ENCODE measurements around the gene IDH2. TPM values are rescaled to one million over a fixed set of nuclear protein-coding genes. Genes with fewer than 3 reads are reported as not detected.
A peak's percentile ranks its signal among the peaks of the same experiment; 100 is the strongest.

Gene IDH2
- total and polyA plus RNA-seq, 2 of the 4 experiments (the other 2 are of a cell fraction): 84.9 to 118 TPM

GRCh38 chr15:90036806-90037510 lies 65.3 kb downstream of the IDH2 start:
- Histone ChIP-seq H3K9me3 (ENCODE audit: control insufficient read depth, insufficient read depth, low read length) (no peaks in the 10 kb centered on the region), H3K4me2 (ENCODE audit: low read depth, low read length) (no peak overlapping the region), H3K27me3 (ENCODE audit: control insufficient read depth, insufficient read depth, low read length) (no peaks in the 10 kb centered on the region), H3K4me3 (ENCODE audit: insufficient read depth, low read depth, low read length) (no peak overlapping the region), H3K9ac (ENCODE audit: low read depth, low read length) (no peak overlapping the region), H4K91ac (ENCODE audit: insufficient read depth, low read depth, low read length) (peak overlapping the region; percentile 73), H2BK20ac (ENCODE audit: low read depth, low read length) (peak overlapping the region; percentile 90), H2BK15ac (ENCODE audit: low read depth, low read length) (peak overlapping the region; percentile 67; the same call in 2 of the 3 replicates), H3K4me1 (ENCODE audit: control insufficient read depth, insufficient read depth, low read length) (peaks cover 33% of the 10 kb centered on the region), H4K20me1 (ENCODE audit: insufficient read depth, low read length) (peaks cover 7% of the 10 kb centered on the region), H2AK9ac (replicated peaks; ENCODE audit: low read depth, low read length, poor library complexity) (peak overlapping the region; percentile 71), H4K5ac (ENCODE audit: low read depth, low read length) (peak overlapping the region; percentile 31; the same call in 1 of the 2 replicates), H2AK5ac (ENCODE audit: low read depth, low read length) (peak overlapping the region; percentile 83), H3K79me1 (ENCODE audit: low read depth in 1 of 2, low read length in 2 of 2) (peaks cover 44 to 81% of the 10 kb centered on the region in 2 experiments), H2AFZ (replicated peaks; ENCODE audit: low read length, poor library complexity) (peak overlapping the region; percentile 34), H2BK5ac (ENCODE audit: low read depth, low read length, poor library complexity, severe bottlenecking) (peak overlapping the region; percentile 52), H3K36me3 (ENCODE audit: control insufficient read depth, insufficient read depth, low read length) (no peaks in the 10 kb centered on the region), H3K9me1 (ENCODE audit: insufficient read depth, low read length) (peaks cover 42% of the 10 kb centered on the region), H3K14ac (replicated peaks; ENCODE audit: low read depth, low read length) (peak overlapping the region; percentile 80), H4K8ac (ENCODE audit: low read depth in 2 of 2, low read length in 2 of 2) (peak overlapping the region in 1 of 2 experiments; percentile 76; a peak in 3 of 4 replicates), H3K27ac (ENCODE audit: insufficient read depth, low read length) (peak overlapping the region; percentile 53; the same call in 1 of the 2 replicates), H3K18ac (ENCODE audit: low read depth, low read length) (peak overlapping the region; percentile 39; the same call in 1 of the 2 replicates), H3K23ac (ENCODE audit: low read depth, low read length) (peak overlapping the region; percentile 56; the same call in 1 of the 2 replicates), H3K56ac (ENCODE audit: extremely low read depth, insufficient read depth, low read length) (no peak overlapping the region), H2BK120ac (ENCODE audit: low read depth, low read length) (peak overlapping the region; percentile 84), H3K4ac (ENCODE audit: low read depth, low read length) (peak overlapping the region; percentile 91)
- POLR2A ChIA-PET (ENCODE audit: unreplicated experiment): no interaction called here
- WGBS, 2 experiments (ENCODE audit: extremely low coverage in 2 of 2, insufficient read length in 1 of 2): 97% methylated on average over 5 of the region's 11 CpGs; no CpG with 5 or more reads in 1 of the 2 experiments
- intact Hi-C loops (cut with micrococcal nuclease): loop anchor here (2.0 kb wide), 1 partner anchor 32 kb away; no protein-coding TSS in a partner anchor
- TF ChIP-seq BHLHE40 (IDR thresholded peaks at IDR 0.05; ENCODE audit: low read depth, low read length) (no peak), CHD1 (IDR thresholded peaks at IDR 0.05; ENCODE audit: low read depth, low read length) (no peak), POLR2A (IDR thresholded peaks at IDR 0.05; ENCODE audit: low read depth, low read length) (no peak), RAD21 (IDR thresholded peaks at IDR 0.05; ENCODE audit: low read length) (no peak), NFE2L2 (IDR thresholded peaks at IDR 0.05; ENCODE audit: low read depth, low read length) (no peak)
- DNase-seq: no peak
- no peak for ATAC-seq (ENCODE audit: low read depth)
- BruUV-seq (replicated peaks): no TSS peak
- in situ Hi-C loops (cut with MboI; ENCODE audit: low sequenced_read_pairs): no loop called here
- dilution Hi-C loops (cut with HindIII; ENCODE audit: low sequenced_read_pairs, unreplicated experiment): no loop called here
- CTCF ChIA-PET: interaction anchor here (0.6 to 1.1 kb wide), 2 partner anchors 12 to 19 kb away, joined by 3 to 4 read pairs; no protein-coding TSS in a partner anchor
